SK-MEL-5 (cell line): ENCODE data around the gene SERINC2. TPM values are rescaled to one million over a fixed set of nuclear protein-coding genes. Genes with fewer than 3 reads are reported as not detected.

Experiments
- DNase-seq: peaks from one replicate; pipeline ENCODE4 v3.0.0-alpha.2; 2016; ENCODE audit warnings: low read depth, low spot score
- in situ Hi-C: cut with HindIII; loops from 2 replicates; pipeline ENCODE4 v1.10.0; 2016; ENCODE audit warnings: low sequenced_read_pairs, high pct_unique_total_duplicates, low pct_unique_long_range_greater_than_20kb
- total RNA-seq: library from RNA; depleted of rRNA; stranded (reverse); fragments of >200 nt; shearing (Covaris generic); gene quantifications from 2 replicates; pipeline ENCODE4 v1.2.3, GENCODE V29; 2014

Gene SERINC2
- total RNA-seq, 1 experiment from 2014 or later = 6.6 TPM

GRCh38 chr1:31405578-31406245, 7.3 kb upstream of the SERINC2 start:
- in situ Hi-C loops = no loop called here
- no peak for DNase-seq

- DNase-seq = no peak
- in situ Hi-C loops = no loop called here
Observed at GRCh38 chr1:31407029-31407626, 5.9 kb upstream of the SERINC2 start.

DNA sequence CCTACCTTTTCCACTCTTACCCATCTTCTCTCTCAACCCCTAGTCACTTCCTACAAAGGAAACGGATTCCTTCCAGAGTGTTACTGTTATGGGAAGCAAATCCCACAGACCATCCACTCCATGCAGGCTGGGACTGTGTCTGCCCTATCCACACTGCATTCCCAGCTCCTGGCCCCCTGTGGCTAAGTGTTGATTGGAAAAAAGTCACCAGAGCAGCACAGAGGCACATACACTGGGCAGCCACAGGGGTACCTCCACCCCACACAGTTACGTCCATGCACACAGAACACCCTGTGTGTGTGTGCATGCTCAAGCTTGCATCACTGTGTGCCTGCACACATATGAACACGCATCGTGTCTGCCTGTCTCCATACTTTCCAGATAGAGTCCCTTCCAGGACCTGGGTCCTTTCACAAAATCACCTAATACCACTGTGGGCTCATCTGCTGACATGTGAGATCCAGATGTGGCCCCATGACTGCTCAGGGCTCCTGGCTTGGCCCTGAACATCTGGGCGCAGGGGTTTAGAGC, 4.2 kb upstream of the SERINC2 start:
- in situ Hi-C loops = no loop called here
- DNase-seq = no peak

DNA sequence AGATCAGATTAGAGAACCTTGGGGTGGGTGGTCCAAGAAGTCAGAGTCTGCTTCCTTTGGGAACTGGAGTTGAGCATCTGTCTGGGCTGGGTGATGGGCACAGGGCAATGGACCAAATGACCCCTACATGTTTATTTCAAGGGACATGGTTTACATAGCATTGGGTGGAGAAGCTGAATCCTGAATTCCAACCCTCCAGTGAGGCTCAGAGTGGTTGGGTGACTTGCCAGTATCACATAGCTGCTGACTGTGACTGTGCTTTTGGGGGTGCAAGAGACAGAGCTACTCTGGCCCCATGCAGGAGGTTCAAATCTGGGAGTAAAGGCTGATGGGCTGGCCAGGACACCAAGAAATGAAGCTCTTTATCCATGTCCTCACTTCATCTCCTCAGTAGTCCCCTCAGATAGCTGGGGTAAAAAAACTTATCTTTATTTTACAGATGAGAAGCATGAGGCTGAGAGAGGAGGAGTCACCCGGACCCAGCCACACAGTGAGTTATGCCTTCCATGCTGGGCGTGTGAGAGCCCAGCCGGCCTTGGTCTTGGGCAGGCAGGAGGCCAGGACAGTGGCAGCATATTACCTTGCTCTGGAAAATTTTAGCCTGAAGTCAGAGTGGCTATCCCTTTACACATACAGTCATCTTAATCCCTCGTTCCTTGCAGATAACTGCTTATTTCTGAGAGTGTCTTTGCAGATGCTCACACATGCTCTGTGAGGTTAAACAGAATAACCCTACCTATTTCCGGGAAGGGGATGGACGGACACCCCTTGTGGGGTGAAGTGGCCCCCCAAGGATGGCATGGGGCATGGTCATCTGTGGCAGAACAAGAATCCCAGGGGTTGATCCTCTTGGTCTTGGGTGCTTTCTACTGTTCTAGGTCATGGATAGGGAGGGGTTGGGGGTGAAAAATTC, 2.8 kb upstream of the SERINC2 start:
- DNase-seq = no peak
- in situ Hi-C loops = no loop called here

- in situ Hi-C loops = no loop called here
Observed at GRCh38 chr1:31410871-31411270, 2.1 kb upstream of the SERINC2 start.

DNA sequence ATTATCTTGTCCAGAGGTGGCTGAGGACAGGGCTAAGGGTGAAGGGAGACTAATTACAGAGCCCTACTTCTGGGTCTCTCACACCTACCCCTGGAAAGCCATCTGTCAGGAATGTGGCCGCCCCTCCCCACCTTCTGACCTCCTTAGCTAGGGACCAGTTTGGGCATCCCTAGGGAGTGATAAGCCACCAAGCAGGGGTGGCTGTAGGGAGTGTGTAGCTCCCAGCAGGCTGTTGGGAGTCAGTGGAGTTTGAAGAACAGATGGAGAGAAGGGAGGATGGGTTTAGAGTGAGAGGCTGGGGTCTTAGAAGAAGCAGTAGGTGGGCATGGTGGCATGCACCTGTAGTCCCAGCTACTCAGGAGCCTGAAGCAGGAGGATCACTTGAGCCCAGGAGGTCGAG, 808 bp upstream of the SERINC2 start:
- in situ Hi-C loops = no loop called here
- no peak for DNase-seq

More at GRCh38 chr1:31410871-31411270, 2.1 kb upstream of the SERINC2 start:
- DNase-seq = no peak

GRCh38 chr1:31413405-31414001, 490 bp downstream of the SERINC2 start:
- in situ Hi-C loops = no loop called here
- DNase-seq = peak; percentile 38

- in situ Hi-C loops = no loop called here
- no peak for DNase-seq
Observed at GRCh38 chr1:31414980-31415370, 2.0 kb downstream of the SERINC2 start.

- in situ Hi-C loops = no loop called here
Observed at GRCh38 chr1:31415658-31416057, 2.6 kb downstream of the SERINC2 start.

DNA sequence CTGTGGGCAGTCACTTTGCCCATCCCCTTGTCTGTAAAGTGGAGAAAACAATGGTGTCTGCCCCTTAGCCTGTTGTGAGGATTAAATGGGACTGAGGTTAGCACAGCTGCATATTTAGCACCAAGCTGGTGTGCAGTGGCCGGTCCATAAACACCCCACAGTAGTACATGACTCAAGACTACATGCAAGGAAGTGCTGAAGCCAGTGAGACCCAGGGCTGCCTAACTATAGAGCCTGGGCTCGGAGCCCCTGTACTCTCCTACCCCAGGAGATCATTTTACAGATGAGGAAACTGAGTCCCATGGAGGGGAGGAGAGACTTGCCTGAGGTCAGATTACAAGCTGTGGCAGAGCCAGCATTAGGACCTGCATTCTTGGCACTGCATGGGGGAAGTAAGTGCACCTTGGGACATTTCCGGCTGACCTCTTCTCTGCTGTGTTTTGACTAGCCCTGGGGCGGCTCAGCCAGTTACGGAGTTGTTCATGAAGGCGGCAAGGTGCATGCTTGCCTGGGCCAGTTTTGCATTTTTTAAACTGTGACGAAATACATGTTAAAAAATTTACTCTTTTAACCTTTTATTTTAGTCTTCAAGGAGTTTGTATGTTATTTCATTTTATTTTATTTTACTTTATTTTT, 3.2 kb downstream of the SERINC2 start:
- in situ Hi-C loops = no loop called here
- no peak for DNase-seq

More at GRCh38 chr1:31415658-31416057, 2.6 kb downstream of the SERINC2 start:
- DNase-seq = no peak

- no peak for DNase-seq
- in situ Hi-C loops = no loop called here
Observed at GRCh38 chr1:31417148-31417547, 4.1 kb downstream of the SERINC2 start.

- DNase-seq = no peak
- in situ Hi-C loops = no loop called here
Observed at GRCh38 chr1:31418626-31419323, 5.8 kb downstream of the SERINC2 start.

- in situ Hi-C loops = no loop called here
- no peak for DNase-seq
Observed at GRCh38 chr1:31420716-31421115, 7.7 kb downstream of the SERINC2 start.

DNA sequence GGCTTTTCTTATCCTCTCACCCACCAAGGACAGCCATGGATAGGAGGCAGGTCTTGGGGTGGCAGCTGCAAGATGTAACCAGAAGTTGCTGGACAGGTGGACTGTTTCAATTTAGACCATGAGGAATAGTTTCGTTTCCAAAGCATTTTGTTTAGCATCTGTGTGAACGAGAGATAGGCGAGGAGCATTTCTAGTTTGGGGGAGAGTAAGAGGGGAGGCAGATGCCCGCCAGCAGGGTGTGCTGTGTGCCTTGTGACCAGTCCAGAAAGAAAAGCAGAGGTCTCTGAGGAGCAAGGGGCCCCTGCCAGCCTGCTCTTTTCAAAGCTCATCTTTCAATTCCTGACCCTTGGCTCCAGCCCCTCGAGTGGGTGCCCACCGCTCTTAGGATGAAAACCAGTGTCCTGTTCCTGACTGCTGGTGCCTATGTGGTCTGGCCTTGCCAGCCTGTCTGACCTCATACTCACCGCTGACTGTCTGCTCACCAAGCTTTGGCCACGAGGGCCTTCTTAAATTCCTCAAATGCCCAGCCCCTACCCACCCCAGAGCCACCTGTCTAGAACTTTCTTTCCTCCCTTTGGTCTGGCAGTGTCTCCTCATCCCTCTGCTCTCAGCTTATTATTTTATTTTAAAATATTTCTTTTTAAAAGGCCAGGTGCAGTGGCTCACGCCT, 8.5 kb downstream of the SERINC2 start:
- in situ Hi-C loops = no loop called here
- peak; percentile 49 for DNase-seq

DNA sequence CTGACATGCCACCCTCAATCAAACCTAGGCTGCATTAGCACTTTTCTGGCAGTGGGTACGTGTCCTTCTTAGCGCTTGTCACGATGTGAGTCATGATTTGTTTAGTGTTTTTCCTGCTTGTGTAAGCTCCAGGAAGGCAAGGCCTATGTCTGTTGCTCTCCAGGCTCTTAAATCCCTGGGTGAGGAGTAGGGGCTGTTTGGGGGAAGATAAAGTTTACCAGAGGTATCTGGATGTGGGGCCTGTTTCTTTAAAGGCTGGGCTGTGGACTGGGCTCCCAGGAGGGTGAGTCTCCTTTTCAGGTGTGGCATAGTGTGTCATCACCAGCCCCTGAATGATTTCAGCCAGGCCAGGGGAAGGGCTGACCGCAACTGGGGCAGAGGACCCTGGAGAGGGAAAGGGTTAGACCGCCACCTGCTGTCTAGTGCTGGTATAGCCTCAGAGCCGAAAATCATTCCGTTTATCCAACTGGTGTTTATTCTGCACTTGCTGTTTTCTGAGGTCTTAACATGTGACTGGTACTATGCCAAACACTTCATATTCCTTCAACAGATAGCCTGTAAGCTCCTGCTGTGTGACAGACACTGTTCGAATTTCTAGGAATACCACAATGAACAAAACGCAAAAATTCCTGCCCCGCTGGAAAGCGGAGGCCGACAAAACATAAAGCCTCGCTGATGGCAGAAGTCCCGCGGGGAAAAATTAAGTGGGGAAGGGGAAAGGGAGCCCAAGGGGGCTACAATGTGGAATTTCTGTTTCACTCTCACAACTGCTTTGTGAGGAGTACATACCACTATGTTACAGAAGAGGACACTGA, 9.7 kb downstream of the SERINC2 start:
- in situ Hi-C loops = no loop called here
- peak; percentile 70 for DNase-seq
